Eye (tissue), 1 donor: ENCODE measurements around the gene SURF2.

Experiments used
- DNase-seq: peaks from one replicate; pipeline ENCODE4 v3.0.0-alpha.2; 2015

The SURF2 gene

DNA sequence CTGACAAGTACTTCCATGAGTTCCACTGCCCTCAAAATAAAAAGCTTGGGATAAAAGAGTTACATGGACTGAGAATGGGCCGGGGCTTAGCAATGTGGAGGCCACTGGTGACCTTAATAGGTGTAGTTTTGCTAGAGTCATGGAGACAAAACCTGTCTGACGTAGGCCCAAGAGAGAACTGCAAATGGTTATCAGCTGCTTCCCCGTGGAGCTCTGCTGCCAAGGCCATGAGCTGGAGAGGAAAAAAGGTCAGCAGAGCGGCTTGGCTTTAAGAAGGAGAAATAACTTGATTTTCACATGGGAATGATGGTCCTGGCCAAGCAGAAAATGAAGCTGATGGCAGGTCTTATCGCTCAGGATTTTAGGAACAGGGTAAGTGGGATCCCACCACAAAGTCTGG lies 16.7 kb upstream of the SURF2 start:
- DNase-seq, result no peak

DNA sequence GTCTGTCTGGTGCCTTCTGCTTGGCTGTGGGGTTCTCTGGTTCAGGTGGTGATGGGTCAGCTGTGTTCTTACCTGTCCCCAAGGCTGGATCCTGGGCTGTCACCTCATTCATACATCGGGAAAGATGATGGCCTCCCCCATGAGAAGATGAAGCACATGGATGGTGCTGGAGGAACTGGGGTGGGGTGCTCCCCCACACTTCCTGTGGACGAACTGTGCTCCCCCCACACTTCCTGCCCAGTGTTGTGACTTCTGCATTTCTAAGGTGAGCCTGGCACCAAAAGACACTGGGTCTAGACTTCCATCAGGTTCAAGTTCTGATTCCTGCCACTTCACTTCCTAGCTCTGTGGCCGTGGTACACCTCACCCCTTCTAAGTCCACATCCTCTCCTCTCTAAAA lies 16.1 kb upstream of the SURF2 start:
- DNase-seq, result no peak

DNA sequence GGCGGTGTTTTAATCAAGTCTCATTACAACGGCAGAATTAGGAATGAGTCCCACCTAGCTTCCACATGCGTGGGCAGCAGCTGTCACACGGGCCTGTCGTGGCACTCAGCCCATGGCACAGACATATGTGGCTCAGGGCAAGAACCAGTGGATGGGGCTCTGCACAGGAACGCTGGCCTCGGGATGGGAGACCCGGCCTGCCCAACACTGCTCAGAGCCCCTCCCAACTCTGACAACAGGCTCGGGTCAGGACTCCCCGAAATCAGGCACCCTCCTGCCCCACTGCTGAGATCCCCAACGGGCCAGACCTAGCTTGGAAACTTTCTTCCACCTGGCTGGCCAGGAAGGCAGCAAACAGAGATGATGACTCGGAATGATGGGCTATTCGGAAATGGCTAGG lies 15.4 kb upstream of the SURF2 start:
- no peak for DNase-seq

DNA sequence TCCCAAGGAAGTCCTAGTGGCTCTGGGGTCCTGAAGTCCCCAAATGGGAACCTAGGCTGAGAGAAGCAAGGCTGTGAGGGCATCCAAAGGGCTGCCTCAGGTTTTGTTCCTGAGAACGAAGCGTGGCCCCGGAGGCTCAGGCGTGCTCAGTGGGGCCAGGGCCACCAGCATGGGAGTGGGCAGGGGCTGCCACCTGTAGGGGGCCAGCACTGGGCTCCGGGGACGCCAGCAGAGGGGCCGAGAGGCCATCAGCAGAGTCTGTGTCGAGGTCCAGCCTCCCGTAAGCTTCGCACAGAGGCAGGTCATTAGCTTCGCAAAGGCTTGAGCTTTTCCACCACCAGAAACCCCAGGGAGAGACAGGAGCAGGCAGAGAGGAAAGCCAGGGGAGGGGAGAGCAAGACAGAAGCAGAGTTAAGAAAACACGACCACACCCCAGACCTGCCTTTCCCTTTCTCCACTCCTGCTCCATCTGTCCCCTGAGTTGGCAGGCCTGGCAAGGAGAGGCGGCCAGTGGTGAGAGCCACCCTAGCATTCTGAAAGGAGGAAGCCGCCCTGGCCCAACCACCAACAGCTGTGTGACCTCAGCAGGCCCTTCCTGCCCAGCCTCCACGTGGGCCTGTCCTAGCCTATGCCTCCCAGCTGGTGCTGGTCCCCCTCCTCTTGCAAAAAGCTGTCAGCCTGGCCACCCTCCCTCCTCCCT lies 14.8 kb upstream of the SURF2 start:
- DNase-seq, result no peak

DNA sequence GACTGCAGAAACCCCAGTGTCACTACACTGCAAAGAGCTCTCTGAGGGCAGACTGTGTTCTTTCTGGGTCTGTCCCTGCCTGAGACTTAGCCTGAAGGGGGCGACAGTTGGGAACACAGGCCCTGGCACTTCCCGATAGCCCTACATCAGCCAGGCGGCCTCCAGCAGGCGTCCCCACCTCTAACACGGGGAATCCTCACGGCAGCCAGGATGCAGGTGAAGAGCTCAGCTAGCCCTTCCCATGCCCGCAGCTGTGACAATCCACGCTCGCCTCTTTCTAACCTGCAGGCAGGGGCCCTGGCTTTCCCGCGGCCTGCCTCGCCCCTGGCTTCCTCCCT lies 14.3 kb upstream of the SURF2 start:
- no peak for DNase-seq

DNA sequence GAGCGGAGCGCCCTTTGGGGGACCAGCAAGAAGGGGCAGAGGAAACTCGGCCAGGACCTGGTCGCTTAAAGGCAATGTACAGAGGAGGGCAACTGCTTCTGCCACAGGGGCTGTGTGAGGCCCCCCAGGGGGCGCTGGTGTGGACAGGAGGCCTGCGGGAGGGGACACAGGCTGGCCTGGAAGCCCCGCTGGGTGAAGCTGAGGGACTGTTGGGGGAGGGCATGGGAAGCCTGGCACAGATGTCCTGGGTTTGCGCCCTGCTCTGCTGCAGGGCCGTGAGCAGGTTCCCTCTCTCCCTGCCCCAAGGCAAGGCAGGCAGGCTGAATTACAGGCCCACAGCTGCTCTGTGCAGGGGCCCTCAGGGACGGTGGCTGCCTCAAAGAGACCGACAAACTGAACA lies 13.8 kb upstream of the SURF2 start:
- no peak for DNase-seq

DNA sequence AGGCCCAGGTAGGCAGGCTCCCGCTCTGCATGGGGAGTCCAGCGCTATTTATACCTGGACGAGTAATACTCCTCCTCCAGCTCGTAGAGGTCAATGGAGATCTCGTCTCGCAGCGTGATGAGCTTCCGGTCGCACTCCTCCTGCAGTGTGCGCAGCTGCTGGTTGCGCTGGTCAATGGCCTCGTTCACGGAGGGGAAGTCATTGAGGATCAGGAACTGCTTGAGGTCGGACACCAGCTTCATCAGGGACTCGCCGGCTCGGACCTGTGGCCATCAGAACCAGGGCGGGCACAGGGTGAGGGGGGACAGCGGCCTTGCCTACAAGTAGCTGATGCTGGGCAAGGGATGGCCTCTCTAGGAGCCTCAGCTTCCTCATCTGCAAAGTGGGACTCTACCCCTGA lies 12.3 kb upstream of the SURF2 start:
- DNase-seq, result no peak

DNA sequence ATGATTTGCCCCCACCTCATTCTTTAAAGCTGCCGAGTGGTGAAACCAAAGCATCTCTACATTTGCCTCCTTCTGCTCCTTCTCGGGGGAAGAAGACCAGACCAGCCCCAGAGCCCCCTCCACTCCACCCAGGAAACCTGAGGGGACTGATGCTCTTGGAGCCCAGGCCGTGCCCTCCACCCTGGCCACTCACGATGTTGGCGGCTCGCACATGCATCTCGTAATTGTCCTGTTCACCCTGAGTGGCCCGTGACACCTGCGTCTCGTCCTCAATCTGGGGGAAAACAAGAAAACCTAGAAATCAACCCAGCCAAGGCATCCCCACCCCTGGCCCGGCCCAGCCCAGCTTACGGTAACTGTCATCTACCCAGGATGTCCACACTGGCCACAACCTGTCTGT lies 11.4 kb upstream of the SURF2 start:
- DNase-seq, result no peak

DNA sequence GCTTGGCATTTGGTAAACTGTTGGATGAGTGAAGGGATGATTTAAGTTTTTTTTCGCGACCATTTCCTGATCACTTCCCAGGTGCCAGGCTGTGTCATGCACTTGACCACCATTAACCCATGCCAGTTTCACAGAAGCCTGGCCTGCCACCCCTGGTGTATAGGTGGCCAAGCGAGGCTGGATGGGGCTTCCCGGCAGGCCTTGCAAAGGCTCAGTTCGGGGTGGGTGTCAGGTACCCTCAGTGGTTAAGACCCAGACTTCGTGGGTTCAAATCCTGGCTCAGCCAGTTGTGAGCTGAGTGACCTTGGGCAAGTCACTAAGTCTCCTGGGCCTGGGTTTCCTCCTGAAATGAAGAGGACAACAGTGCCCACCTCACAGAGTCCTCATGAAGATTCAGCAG lies 10.8 kb upstream of the SURF2 start:
- DNase-seq, result no peak

DNA sequence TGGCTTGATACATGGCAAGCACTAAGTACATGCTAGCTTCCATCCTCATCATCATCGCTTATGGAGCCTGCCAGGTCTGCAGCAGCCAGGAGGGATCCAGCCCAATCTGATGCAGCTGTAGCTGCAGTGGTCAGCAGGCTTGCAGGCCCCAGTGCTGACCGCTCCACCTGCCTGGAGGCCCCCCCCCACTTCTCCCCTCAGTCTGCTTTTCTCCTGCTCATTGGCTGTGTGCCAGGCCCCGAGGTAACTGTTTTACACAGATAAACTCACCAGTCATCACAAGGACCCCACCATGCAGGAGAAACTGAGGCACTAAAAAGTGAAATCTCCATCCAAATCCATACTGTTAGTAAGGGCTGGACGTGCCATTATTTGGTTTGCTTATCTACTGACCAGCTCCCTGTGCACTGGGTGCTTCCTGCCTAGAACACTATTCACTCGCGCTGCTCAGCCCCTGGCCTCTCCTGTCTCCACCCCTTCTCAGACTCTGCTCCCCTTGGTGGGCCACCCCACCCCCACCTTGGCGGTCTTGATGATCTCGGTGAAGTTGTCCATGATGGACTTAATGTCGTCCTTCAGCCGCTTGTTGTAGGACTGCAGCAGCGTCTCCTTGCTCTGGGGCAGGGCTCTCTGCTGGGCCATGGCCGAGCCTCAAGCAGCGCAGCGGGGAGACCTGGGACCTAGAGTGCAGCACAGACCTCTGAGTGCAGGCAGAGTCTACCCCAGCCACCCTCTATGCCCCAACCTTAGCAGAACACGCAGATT lies 10.1 kb upstream of the SURF2 start:
- DNase-seq, result no peak

DNA sequence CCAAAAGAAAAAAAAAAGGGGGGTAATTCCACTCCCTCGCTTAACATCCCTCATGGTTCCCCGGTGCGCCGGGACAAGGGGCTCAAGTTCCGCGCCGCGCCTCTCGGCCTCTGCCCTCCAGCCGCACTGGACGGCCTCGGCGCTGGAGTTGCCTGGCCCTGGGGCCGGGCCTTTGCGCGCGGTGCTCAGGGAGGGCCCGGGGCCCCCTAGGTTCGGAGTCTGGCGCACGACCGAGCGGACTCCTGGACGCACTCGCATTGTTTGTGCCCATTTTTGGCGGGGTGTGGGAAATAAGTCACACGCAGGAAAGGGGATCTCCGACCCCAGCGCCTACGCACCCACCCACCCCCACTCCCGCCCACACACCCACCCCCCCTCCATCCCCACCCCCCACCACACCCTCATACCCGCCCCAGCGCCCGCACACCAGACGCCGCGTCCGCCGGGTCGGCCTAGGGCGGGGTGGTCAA lies 8.8 kb upstream of the SURF2 start:
- DNase-seq, result peak; percentile 67

DNA sequence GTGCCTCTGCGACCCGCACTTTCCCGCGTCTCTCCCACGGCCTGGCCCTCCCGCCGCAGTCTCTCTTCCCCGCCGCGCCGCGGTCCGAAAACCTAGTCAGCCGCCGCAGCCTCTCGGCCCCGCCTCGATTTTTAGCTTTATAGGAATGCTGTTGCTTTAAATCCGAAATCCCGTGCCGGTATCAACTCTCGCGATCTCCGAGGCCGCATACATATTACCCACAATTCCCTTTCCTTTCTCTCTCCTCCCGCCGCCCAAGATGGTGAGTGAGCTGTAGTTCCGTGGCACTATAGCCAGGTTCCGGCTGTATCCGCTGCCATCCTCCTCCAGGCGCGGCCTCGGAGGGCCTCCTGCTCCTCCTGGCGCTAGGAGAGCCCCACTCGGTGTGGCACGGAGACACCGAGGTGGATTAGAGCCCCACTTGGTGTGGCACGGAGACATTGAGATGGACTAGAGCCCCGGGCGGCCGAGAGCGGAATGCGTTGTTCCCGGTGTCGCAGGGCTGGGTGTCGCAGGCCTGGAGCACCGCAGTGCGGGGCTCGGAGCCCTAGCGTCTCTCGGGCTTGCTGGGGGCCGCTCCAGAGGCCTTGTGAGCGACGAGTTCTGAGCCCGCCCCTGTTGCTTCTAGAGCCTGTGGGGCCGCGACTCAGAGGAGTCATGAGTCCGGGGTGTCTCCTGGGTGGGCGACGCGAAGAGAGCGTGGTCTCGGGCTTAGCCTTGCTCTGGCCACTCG lies 8.2 kb upstream of the SURF2 start, which contains the start of the genes MED22 and RPL7A:
Gene MED22 (minus strand): TSS at position 147 of the 733 bp plus-strand sequence. CDS start 1,469 bp downstream, outside the sequence.
Gene RPL7A (plus strand): TSS at position 234 of the 733 bp plus-strand sequence. CDS start 26 bp downstream, at position 260.
- DNase-seq, result peak; percentile 99

DNA sequence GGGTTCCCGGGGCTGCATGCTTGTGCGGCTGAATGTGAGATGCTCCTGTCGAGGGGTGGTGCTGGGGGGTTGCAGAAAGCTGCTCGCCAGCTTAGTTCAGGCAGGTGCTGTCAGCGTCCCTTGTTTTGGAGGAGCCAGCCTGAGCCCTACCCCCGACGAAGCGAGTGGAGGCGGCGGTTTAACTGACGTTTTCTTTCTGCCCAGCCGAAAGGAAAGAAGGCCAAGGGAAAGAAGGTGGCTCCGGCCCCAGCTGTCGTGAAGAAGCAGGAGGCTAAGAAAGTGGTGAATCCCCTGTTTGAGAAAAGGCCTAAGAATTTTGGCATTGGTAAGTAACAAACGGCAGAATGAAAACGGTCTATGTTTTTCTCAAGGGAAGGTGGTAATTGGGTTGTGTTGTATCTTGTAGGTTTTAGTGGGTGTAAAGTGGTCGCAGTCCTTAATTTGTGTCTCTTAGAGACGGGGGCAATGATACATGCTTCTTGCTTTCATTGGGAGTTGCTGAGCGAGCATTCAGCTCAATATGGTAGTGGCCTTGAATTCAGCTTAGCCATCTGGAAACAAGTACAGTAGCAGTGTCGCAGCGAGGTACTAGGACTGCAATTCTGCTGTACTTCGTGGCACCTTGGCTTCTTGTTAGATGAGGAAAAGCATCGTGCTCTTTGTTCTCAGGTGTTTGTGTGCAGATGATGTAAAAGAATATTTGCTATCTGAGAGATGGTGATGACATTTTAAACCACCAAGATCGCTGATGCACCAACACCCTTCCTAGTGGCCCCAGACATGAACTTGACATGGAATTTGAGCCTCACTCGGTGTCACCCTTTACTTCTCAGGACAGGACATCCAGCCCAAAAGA lies 7.4 kb upstream of the SURF2 start:
- DNase-seq, result peak; percentile 14

DNA sequence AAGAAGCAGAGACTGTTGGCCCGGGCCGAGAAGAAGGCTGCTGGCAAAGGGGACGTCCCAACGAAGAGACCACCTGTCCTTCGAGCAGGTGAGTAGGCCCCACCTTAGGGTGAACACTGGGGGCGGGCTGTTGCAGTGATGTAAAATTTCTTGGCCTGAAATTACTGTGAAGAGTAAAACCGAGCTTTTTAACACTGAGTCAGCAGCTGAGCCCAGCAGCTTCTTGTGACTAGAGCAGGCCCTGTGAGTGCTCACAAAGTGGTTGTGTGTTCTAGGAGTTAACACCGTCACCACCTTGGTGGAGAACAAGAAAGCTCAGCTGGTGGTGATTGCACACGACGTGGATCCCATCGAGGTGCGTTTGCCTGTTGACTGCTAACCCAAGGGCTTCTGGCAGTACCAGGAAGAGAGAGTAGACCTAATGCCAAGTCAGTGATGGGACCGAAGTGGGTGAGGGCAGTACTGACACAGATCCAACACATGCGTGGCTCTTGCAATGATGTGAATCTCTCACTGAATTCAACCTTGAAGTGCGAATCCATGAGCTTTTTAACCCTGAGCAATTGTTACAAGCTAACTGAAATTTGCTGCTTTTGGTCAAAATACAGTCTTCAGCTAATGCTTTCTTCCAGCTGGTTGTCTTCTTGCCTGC lies 6.3 kb upstream of the SURF2 start:
- DNase-seq, result no peak

DNA sequence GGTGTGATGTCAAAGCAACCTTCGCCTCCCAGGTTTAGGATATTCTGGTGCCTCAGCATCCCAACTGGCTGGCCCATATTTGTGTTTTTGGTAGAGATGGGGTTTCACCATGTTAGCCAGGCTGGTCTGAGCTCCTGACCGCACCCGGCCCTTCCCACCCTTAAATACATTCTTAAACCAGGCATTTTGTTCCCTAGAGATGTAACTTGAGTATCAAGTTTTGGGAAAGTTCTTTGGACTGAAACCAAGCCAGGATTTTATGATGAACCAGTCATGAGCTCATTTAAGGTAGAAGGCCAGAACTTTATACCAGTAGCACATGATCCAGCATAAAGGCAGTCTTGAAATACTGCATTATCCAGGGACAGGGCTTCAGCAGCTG lies 4.8 kb upstream of the SURF2 start:
- DNase-seq, result no peak

DNA sequence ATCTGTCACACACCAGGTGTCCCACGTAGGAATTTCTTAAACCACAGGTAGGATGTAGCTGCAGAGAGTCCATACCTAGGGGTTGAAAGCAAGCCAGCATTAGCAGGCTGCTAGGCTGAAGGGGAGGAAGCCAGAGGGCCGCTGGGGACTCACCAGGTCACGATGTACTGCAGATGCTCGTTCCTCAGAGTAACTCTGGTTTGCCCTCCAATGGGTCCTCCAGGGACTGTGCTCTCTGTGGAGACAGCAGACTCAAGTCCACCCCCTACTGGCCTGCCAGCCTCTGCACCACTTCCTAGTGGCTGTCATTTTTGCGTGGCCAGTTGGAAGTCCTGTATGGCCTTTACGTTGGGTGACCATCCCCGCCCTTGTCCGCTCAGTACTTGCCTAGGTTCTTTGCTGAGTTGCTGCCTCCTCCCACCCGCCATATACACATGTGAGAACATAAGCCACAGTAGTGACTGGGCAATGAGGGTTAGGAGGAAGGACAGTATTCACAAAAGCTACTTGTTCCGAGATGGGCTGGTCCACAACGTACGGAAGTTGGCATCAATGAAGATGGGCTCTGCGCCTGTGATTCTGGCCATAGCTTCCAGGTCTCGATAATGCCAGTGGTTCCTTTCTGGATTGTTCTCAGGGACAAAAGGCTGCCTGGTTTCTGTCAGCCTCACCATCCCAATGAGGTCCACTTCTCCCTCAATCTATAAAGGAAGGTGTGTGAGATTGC lies 4.3 kb upstream of the SURF2 start:
- DNase-seq, result peak; percentile 30

DNA sequence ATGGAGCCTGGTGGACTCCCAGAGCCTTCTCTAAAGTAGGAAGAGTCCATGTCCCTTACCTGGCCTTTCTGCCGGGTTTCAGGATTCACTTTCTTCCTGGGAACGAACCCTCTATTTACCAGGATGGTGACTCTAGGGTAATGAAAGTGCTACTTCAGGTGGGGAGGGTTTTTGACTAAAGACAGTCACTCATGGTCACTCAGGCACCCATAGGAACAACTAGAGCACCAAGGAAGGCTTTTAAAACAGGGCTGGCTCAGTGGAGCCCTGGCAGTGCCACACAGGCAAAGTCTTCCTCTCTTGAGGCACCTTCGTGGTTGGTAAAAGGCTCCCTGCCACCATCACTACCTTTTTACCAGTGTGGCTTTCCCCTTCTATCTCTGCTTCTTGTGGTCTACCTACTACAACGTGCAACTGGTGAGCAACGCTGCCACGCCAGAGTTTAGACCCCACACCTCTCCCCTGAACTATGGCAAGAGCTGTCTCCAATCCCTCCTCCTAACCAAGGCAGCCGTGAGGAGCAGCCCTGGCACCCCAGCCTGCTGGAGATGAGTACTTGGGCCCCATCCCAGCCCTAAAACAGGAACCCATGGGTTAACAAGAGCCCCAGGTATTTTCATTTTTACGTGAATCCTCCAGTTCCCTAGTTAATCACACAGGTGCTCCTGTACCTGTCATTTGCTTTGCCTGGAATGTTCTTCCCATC lies 3.6 kb upstream of the SURF2 start:
- no peak for DNase-seq

DNA sequence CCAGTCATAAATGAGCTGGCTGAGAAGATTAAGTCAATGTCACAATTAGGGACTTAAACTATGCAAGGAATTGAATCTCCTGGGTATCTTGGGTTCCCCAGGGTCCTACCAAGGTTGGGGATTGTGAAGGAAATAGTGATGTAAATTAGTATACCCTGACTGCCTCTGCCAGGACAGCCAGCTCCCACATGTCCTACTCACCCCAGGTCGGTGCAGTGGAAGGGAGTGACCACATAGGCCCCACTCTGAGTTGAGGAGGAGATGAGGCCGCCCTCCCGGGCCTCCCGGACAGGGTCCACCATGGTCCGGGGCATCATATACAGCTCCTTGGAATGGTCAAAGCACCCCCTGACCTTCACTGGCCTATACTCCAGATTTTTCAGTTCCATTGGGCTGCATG lies 2.8 kb upstream of the SURF2 start:
- DNase-seq, result no peak

DNA sequence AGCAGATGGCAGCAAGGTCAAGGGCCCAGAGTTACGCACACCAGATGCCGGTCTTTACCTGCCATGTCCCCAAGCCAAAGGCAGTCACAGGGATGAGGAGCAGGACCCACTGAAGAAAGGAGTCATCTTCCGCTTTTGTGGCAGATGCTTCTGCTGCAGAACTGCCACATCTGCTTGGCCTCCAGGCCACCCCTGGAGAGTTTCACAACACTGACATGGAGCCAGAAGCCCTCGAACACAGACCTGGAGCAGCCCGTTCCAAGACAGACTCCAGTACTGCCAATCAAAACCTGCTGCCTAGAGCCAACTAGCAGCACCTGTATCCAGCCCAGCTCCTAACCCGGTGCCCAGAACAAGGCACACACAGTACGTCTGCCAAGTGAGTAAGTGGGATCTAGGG lies 1.6 kb upstream of the SURF2 start:
- DNase-seq, result no peak

DNA sequence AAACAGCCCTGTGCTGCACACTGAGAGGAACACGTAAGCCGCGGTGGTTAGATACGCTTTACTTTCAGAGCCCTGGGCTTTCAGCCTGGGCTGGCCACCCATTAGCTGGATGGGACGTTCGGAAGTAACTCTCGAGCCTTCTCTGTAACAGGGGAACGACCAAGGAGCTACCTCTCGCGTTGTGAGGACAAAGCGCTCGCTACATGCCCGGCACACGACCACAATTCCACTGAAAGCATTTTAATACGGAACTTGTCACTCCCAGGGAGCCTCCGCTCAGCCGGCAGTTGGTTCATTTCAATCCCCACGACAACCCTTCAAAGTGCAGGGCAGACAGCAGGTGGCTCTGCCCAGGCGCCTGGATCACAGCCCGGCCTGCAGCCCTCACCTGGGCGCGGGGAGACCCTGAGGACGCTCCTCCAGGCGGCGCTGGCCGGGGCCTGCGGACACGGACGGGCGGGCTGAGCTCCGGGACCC lies 431 bp upstream of the SURF2 start:
- DNase-seq, result peak; percentile 35

DNA sequence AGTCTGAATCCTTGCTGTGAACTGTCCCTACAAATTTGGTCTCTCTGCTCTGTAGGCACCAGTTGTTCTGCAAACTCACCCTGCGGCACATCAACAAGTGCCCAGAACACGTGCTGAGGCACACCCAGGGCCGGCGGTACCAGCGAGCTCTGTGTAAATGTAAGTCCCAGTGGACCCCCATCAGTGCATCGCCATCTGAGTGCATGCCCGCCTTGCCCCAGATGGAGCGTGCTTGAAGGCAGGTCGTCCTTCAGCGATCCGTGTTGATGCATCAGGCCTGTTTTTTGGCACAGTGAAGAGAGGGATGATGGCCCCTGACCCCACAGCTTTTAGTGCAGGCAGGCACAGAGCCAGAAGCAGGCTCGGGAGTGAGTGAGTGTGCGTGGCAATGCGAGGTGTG lies 1.3 kb downstream of the SURF2 start:
- DNase-seq, result no peak
